Stimulated activated CD4-positive, alpha-beta T cell treated with anti-CD3 and anti-CD28 coated beads, Interleukin-15, amount 100 ng/mL, for 1 hour (primary cell): ENCODE measurements around the gene RBBP8NL.

Experiments
- DNase-seq, 2 donors: peaks; one replicate each; pipeline ENCODE4 v3.0.0-alpha.2; 2020; ENCODE audit warnings: low read depth in 1 of 2, low spot score in 1 of 2

Gene RBBP8NL

GRCh38 chr20:62422636-62423325 is 4.6 kb downstream of the RBBP8NL start:
- no peak for DNase-seq

- DNase-seq = no peak
These were observed 5.7 kb downstream of the RBBP8NL start for GRCh38 chr20:62421716-62421990.

DNA sequence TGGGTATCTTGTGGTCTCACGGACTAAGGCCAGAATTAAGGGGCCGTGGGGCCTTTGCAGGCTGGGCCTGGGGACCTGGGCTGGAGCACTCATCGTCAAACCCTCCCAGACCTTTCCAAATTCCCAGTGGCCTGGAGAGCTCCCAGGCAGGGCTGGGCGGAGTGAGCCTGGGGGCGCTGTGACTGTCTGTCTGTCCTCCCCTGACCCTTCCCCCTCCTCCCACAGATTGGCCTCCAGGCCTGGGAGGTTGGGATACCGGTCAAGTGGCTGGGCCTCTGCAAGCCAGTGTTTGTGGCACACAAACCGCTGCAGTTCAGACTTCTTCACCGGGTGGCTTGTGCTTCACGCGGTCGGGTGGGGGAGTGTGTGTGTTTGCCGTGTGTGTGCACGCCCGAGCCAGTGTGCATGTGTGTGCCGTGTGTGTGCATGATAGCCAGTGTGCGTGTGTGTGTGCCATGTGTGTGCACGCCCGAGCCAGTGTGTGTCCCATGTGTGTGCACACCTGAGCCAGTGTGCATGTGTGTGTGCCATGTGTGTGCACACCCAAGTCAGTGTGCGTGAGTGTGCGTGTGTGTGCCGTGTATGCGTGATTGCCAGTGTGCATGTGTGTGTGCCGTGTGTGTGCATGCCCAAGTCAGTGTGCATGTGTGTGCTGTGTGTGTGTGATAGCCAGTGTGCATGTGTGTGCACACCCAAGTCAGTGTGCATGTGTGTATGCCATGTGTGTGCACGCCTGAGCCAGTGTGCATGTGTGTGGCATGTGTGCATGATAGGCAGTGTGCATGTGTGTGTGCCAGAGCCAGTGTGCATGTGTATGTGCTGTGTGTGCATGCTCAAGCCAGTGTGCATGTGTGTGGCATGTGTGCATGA is 6.3 kb downstream of the RBBP8NL start:
- no peak for DNase-seq

DNA sequence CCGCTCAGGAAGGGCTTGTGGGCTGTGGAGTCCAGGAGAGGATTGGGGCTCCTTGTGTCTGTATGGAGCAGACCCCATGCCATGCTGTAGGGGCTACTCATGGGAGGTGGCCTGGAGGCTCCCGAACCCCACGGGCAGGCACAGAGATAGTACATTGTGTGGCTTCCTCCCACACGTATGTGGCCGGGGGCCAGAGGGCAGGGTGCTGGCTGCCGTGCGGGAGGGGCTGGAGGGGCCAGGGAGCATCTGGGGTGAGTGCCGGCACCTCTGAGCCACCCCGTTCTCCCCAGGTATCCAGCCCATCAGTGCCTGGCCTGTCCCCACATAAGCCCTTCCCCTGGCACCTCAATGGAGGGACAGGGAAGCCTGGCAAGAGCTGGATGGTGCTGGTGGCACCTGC is 7.6 kb downstream of the RBBP8NL start:
- no peak for DNase-seq

DNA sequence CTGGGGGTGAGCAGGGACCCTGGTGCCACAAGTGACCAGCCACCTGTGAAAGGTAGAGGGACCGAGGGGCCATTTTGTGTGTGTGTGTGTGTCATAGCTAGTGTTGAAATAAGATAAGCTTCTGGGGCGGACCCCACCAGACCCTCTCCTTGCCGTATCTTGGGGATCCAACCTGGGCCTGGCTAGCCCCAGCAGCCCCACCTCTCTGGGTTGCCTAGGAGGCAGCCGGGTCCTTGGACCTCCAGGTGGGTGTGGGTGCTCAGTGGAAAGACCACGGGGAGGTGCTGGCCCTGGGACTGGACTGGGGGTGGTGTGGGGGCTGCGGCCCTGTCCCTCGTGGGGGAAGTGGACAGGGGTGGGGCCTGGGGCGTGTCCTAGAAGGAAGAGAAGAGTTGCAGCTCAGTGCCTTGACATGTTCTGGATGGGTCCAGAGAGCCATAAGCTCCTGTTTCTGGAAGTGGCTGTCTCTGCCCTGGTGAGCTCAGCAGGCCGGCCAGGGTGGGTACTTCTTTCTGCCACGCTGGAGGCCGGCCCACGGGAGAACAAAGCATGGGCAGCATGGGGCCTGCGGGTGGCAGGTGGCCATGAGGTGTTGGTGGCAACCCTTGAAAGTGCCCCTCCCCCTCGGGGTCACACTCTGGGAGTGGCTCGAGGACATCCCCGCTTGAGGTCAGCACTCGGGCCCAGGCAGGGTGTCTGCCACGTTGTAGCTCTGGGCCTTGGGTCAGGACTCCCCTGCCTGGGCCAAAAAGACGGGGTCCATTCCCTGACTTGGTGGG is 8.4 kb downstream of the RBBP8NL start:
- no peak for DNase-seq

DNA sequence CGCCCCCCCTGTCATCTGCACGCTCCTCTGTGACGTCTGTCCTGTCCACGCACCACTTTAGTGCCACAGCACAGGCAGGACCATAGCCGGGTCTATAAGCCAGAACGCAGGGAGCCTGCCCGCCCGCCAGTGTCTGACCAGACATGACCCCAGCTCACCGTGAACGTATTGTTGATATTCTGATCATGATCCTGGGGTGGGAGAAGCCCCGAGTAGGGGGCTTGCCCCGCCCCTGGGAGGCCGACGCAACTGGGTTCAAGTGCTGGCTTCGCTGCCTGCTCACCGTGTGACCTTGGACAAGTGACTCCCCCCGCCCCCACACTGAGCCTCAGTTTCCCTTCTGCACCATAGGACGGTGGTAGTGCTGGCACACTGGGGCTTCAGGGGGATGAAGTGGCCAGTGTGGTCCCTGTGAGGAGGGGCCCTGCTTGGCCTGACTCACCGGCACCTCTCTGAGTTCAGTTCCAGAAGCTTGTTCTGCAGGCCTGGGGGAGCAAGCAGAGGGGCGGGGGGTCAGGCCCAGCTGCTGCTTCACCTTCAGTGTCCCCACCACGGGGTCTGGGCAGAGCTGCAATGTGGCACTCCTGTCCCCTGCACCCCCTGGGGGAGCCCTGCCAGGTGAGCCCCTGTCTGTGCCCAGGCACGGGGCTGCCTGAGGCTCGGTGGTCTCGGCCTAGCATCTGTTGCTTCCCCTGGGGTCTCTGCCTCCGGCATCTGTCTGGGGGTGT is 9.2 kb downstream of the RBBP8NL start:
- DNase-seq = no peak

DNA sequence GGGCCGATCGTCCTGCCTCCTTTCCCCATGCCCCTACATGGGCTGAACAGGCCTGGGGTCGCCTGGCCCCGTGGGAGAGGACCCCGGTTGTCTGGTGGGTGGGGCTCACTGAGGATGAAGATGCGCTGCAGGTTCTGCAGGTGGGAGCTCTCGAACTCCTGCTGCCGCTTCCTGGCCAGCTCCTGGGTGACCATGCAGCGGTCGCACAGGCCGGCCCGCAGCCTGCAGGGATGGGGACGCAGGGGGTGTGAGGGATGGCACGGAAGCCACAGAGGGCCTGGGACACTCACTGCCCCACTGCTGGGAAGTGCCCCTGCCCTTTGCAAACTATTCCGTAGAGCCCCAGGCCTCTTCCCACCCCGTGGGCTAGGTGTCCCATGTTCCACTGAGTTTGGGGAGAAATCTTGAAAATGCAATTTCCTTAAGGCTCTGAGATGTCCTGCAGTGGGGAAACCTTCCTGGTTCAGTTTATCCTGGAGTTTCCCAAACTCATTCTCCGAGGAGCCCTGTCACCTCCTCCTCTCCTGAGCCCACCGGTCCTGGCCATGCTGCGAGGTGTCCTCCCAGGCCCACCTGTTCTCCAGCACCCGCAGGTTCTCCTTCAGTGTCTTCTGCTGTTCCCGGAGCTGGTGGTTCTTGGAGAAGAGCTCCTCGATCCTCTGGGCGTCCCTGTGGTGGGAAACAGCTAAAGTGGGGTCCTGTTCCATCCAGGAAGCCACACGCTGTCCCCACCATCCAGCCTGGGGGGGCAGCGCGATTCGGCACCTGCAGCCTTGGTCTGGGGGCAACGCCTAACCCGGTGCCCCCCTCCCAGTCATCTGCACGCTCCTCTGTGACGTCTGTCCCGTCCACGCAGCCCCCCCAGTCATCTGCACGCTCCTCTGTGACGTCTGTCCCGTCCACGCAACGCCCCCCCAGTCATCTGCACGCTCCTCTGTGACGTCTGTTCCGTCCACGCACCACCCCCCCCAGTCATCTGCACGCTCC is 10.4 kb downstream of the RBBP8NL start:
- DNase-seq = no peak

DNA sequence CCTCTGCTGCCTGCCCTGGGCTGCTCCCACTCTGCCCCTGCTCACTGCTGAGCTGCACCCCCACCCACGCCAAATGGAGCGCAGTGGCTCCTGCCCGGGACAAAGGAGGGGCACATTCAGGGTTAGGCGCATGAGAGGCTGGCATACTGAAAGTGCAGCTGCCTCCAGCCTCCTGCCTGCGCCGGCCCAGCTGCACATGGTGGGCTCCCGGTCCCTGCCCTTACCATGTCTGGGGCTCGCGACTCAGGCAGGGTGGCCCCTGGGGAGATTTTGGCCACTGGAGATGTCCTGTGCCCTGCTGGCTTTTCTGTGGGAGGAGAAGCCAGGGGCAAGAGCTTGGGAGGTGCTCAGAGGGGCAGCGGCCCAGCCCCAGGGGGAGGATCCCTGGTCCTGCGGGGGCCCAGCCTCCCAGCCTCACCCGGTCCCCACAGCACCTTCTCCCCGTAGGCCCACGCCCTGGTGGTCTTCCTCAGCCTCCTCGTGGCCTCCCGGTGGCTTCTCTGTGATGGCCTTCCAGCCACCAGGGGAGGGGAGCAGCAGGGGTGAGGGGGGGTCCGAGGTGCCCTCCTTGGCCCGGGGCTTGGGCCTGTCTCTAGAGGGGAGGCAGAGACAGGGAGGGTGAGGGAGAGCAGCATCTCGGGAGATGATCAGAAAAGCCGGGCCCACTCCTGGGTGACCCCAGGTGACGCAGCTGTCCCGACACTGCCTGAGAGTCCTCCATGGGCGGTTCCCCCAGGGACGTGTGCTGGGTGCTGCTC is 11.8 kb downstream of the RBBP8NL start:
- no peak for DNase-seq

- no peak for DNase-seq
These were observed 13.3 kb downstream of the RBBP8NL start for GRCh38 chr20:62413896-62414481.

- DNase-seq = no peak
These were observed 14.2 kb downstream of the RBBP8NL start for GRCh38 chr20:62413025-62413570.

DNA sequence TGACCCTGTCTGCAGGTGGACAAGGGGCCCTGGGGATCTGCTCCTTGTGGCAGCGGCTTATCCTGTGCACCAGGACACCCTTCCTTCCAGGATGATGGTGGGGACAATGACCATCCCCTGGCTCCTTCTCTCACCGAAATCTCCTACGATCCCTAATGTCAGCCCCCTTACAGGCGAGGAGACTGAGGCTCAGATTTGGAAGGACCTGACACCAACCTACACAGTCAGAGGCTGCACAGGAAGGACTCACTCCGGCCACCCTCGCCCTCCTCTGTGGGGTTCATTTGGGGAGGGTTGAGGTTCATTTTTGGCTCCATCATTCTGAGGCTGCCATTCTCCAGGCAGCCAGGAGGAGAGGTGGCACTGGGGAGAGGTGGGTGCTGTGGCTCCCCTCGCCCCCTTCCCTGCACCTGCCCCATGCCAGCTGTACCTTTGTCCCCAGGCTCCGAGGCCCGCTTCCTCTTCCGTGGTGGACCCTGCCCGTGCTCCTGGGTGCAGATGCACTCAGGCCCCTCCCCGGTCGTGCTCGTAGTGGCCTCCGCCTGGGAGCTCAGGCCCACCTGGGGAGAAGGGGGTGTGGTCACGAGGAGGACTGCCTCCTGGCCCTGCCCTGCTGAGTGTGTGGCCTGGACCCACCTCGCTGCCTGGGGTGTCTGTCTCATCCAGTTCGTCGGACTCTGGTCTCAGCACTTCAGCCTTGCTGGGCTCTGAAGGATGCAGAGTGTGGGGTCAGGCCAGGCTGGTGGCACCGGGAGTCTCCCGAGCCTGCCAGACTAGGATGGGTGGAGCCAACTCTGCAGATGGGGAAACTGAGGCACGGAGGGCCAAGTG is 14.9 kb downstream of the RBBP8NL start:
- DNase-seq = no peak

- no peak for DNase-seq
These were observed 15.7 kb downstream of the RBBP8NL start for GRCh38 chr20:62411479-62412193.

- DNase-seq = no peak
These were observed 16.4 kb downstream of the RBBP8NL start for GRCh38 chr20:62410746-62411478.

- DNase-seq = no peak
These were observed 17.2 kb downstream of the RBBP8NL start for GRCh38 chr20:62409931-62410745.

- DNase-seq = no peak
These were observed 18.1 kb downstream of the RBBP8NL start for GRCh38 chr20:62409086-62409853.
